Panc1 (cell line): ENCODE data around the gene TREML4. TPM values are rescaled to one million over a fixed set of nuclear protein-coding genes. Genes with fewer than 3 reads are reported as not detected.

Source experiments
- ATAC-seq: fragments of 200-7000 bp; cut with Tn5 transposase; 2 replicates; pipeline ENCODE4 v1.9.1; 2020; ENCODE audit warnings: mild to moderate bottlenecking, moderate library complexity
- BruUV-seq: library from RNA; stranded (reverse); fragments of 400-500 nt; replicated peaks from 2 replicates; lab custom pipeline; 2021; lab: Mats Ljungman, UMichigan
- CTCF ChIA-PET: fragments of 300-600 bp; sonication (Branson Sonifier 250); formaldehyde crosslinking; loops from one replicate; lab custom pipeline; 2022; ENCODE audit warnings: antibody characterized with exemption; lab: Charles Lee
- POLR2A ChIA-PET: fragments of 300-600 bp; sonication (Branson Sonifier 250); formaldehyde crosslinking; loops from one replicate; lab custom pipeline; 2022; ENCODE audit warnings: antibody characterized with exemption; lab: Charles Lee
- DNase-seq: peaks from one replicate; pipeline ENCODE4 v3.0.0-alpha.2; 2010; ENCODE audit warnings: low read depth, low spot score
- H3K27ac ChIP-seq: 2 replicates; pipeline ENCODE4 v1.5.1; 2011; ENCODE audit warnings: mild to moderate bottlenecking, low read length, inconsistent platforms
- H3K27me3 ChIP-seq: fragments of 200-500 bp; sonication (Bioruptor generic); 2 replicates; pipeline ENCODE4 v1.6.0; 2014; ENCODE audit warnings: low read length, inconsistent platforms; ENCODE audit not compliant: control insufficient read depth, insufficient read depth
- H3K36me3 ChIP-seq: fragments of 200-500 bp; sonication (Bioruptor generic); 2 replicates; pipeline ENCODE4 v1.5.1; 2014; ENCODE audit warnings: inconsistent platforms, mild to moderate bottlenecking, low read length, moderate library complexity; ENCODE audit not compliant: control insufficient read depth, insufficient read depth
- H3K4me1 ChIP-seq: 2 replicates; pipeline ENCODE4 v1.5.1; 2011; ENCODE audit warnings: inconsistent platforms, mild to moderate bottlenecking, low read length, moderate library complexity; ENCODE audit not compliant: control insufficient read depth, insufficient read depth
- H3K4me3 ChIP-seq, 2 experiments: 2 replicates each; pipeline ENCODE4 v1.5.1; 2011 to 2012; ENCODE audit warnings: low read depth in 2 of 2, low read length in 2 of 2, mild to moderate bottlenecking in 2 of 2, inconsistent platforms in 1 of 2, moderate library complexity in 1 of 2
- H3K9me3 ChIP-seq: fragments of 200-500 bp; sonication (Bioruptor generic); 2 replicates; pipeline ENCODE4 v1.5.1; 2014; ENCODE audit warnings: low read depth, mild to moderate bottlenecking, inconsistent platforms, low read length, moderate library complexity; ENCODE audit not compliant: control insufficient read depth, insufficient read depth
- CTCF ChIP-seq: fragments of 450-650 bp; IDR thresholded peaks from 2 replicates; pipeline ENCODE4 v1.5.1; 2017; ENCODE audit warnings: mild to moderate bottlenecking
- POLR2AphosphoS5 ChIP-seq: IDR thresholded peaks from 2 replicates; pipeline ENCODE4 v1.6.1; 2012; ENCODE audit warnings: mild to moderate bottlenecking, low read depth, low read length, moderate library complexity
- REST ChIP-seq, 2 experiments: IDR thresholded peaks; 2 replicates each; pipeline ENCODE4 v1.6.1; 2011 to 2012; ENCODE audit warnings: low read depth in 2 of 2, control low read depth in 1 of 2, low read length in 1 of 2, mild to moderate bottlenecking in 1 of 2, moderate library complexity in 1 of 2; ENCODE audit not compliant: insufficient read depth in 1 of 2
- SIN3A ChIP-seq: IDR thresholded peaks from 2 replicates; pipeline ENCODE4 v1.6.1; 2012; ENCODE audit warnings: low read depth, mild to moderate bottlenecking, low read length, moderate library complexity, borderline replicate concordance; ENCODE audit not compliant: insufficient read depth
- TCF7L2 ChIP-seq: IDR thresholded peaks from 2 replicates; pipeline ENCODE4 v1.6.1; 2011; ENCODE audit warnings: mild to moderate bottlenecking, low read depth, low read length, inconsistent platforms
- in situ Hi-C: cut with HindIII; loops from 2 replicates; pipeline ENCODE4 v1.10.0; 2016; ENCODE audit warnings: low sequenced_read_pairs, low pct_unique_long_range_greater_than_20kb
- intact Hi-C: fragments of 100-400 bp; cut with micrococcal nuclease; formaldehyde crosslinking; loops from one replicate; pipeline ENCODE4 v1.10.0; 2022; ENCODE audit not compliant: unreplicated experiment
- total RNA-seq: library from RNA; stranded (reverse); gene quantifications from one replicate; pipeline ENCODE4 v1.2.1, GENCODE V29; 2021; ENCODE audit not compliant: unreplicated experiment

Gene TREML4
- total RNA-seq, 1 experiment from 2014 or later, result not detected

GRCh38 chr6:41184761-41185160 is 43.4 kb upstream of the TREML4 start:
- DNase-seq, result no peak
- no peak overlapping the region for H3K4me3 ChIP-seq
- ChIA-PET CTCF (no interaction called here), POLR2A (no interaction called here)
- intact Hi-C loops, result loop anchor here (10.0 kb wide), 1 partner anchor 90 kb away; no protein-coding TSS in a partner anchor
- no peak for TF ChIP-seq POLR2AphosphoS5
- no peaks in the 10 kb centered on the region for H3K4me1 ChIP-seq
- H3K9me3 ChIP-seq, result 0 out of 2 replicates have a peak, but pooled peaks cover 2% of the 10 kb centered on the region
- ATAC-seq, result no peak
- H3K36me3 ChIP-seq, result no peaks in the 10 kb centered on the region; the same call in 1 of the 2 replicates
- peaks cover 2% of the 10 kb centered on the region; the same call in 1 of the 2 replicates for H3K27me3 ChIP-seq
- H3K27ac ChIP-seq, result no peak overlapping the region
- BruUV-seq, result no TSS peak
- in situ Hi-C loops, result no loop called here

GRCh38 chr6:41186031-41186562 is 42.1 kb upstream of the TREML4 start:
- in situ Hi-C loops, result no loop called here
- DNase-seq, result no peak
- ATAC-seq, result no peak
- H3K36me3 ChIP-seq, result no peaks in the 10 kb centered on the region; the same call in 1 of the 2 replicates
- H3K4me1 ChIP-seq, result no peaks in the 10 kb centered on the region
- H3K27me3 ChIP-seq, result peaks cover 2% of the 10 kb centered on the region; the same call in 1 of the 2 replicates
- TF ChIP-seq REST (IDR thresholded peaks at IDR 0.05; ENCODE audit: insufficient read depth in 1 of 2, low read depth in 2 of 2, low read length in 1 of 2) (no peak), POLR2AphosphoS5 (no peak), SIN3A (no peak), TCF7L2 (no peak), CTCF (no peak)
- peaks cover 4% of the 10 kb centered on the region; the same call in 1 of the 2 replicates for H3K9me3 ChIP-seq
- intact Hi-C loops, result loop anchor here (10.0 kb wide), 1 partner anchor 91 kb away; no protein-coding TSS in a partner anchor
- H3K27ac ChIP-seq, result no peak overlapping the region
- no TSS peak for BruUV-seq
- CTCF ChIA-PET, result no interaction called here
- H3K4me3 ChIP-seq, result no peak overlapping the region
- POLR2A ChIA-PET, result no interaction called here
